GM21723 (cell line): Measurements from ENCODE around the gene TASP1.

ENCODE experiments used
- ATAC-seq: cut with Tn5 transposase; IDR thresholded peaks from one replicate; pipeline ENCODE4 v1.9.1; 2021; ENCODE audit warnings: mild to moderate bottlenecking, moderate library complexity; ENCODE audit not compliant: unreplicated experiment

TASP1 gene

GRCh38 chr20:13355941-13356486 is 282.7 kb downstream of the TASP1 start:
- no peak for ATAC-seq

DNA sequence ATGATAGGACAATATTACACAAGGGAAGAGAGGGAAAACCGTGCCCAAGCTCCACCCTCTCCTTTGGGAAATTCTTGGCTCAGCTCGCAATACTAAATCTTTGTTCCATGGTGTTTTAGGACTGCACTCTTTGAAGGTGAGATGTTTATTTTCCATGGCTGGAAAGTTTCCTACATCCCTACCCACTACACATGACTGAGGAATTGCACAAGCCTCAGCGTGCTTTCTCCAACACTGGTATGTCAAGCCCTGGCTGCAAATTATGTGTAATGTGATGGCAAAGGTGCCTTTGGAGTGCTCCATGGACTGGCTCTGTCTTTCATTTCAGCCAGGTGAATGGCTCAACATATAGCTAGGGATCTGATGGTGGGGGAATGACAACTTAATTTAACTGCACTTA is 283.3 kb downstream of the TASP1 start:
- ATAC-seq, result no peak

- ATAC-seq, result no peak
These were observed 285.3 kb downstream of the TASP1 start for GRCh38 chr20:13353261-13353945.

DNA sequence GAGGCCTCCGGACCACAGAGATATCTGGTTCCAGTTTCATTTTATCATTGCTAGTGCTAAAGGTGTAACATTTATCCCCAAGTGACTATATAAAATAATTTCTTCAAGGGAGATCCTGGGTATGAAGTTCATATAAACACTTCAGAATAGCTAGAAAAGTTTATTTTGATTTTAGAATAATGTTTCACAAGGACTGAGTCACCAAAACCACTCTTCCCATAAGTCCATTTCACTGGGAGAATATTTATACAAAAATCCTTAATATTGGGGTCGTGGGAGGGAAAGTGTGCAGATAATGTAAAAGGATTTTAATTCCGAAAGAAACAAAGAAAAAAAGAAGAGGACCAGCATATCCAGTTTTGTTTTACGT is 289.5 kb downstream of the TASP1 start:
- ATAC-seq, result no peak

DNA sequence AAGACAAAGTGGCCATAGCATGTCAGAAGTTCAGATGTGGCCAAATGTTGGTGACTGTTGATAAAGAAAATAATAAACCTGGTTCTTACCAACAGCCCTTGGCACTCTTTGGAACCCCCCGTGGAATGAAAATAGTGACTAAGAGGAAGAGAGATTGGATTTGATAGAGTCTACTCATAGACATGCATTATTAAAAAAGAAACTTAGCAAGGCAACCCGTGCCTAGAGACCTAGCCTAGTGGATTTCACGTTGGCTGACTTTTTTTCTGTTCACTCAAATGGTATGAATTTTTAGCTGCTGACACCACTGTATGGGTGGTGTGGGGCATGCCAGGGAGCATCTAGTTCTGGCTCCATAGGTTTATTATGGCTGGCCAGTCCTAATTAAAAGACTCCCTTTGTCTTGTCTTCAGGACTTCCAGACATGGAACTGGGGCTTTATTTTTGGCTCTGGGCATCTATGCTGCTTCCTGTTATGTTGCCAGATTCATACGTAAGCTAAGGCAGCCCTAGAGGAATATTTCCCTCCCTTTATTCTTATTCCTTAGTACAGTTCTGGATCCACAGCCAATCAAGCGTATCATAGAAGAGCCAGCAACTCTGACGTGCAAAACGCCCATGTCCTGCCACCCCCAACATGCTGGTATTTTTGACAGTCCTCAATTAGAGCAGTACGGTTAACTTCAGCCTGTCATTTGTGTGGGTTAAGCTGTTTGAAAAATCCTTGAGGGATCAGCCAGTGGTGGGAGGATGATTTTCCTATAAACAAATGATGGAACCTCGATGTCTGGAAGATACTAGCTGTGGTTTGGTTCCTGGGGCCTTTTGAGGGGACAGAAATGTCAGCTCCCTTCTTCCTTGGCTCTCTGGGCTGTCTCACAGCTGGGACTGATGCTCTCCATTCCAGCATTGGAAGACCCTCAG is 290.2 kb downstream of the TASP1 start:
- ATAC-seq, result no peak

GRCh38 chr20:13344671-13345070 is 294.1 kb downstream of the TASP1 start:
- no peak for ATAC-seq

- ATAC-seq, result no peak
These were observed 296.1 kb downstream of the TASP1 start for GRCh38 chr20:13342469-13343242.

DNA sequence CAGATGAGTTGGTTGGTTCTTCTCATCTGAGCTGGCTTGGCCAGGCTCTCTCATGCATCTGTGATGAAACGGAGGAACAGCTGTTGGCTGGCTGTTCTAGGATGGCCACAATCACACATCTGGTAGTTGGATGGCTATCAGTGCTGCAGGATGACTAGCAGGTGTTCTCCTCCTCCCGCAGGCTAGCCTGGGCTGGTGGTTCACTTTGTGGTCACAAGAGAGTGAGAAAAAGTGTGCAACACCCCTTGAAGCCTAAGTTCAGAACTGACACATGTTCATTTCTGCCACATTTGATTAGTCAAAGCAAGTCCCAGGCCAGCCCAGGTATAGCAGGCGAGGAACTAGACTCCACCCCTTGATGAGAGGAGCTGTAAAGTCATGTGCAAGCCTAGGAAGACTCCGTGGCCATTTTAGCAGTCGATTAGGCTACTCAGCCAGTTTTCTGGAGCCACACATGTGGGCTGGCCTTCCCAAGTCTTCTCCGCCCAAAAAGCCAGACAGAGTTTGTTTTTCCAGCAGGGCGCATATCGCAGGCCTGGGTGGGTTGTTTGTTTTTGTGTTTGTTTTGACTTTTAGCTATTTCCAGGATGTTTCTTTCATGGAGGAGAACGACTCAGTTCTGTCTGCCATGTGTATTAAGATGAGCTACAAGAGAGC is 296.9 kb downstream of the TASP1 start:
- no peak for ATAC-seq

- ATAC-seq, result no peak
These were observed 298.6 kb downstream of the TASP1 start for GRCh38 chr20:13340088-13340487.
